ENCODE results near the gene OMP.
A peak's percentile ranks its signal among the peaks of the same experiment; 100 is the strongest.
"Not testable (repeated sequence)": the region's sequence is repeated elsewhere in the genome, so short reads cannot be mapped to it uniquely, and the experiment has no call there.

OMP gene, protein sequence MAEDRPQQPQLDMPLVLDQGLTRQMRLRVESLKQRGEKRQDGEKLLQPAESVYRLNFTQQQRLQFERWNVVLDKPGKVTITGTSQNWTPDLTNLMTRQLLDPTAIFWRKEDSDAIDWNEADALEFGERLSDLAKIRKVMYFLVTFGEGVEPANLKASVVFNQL

DNA sequence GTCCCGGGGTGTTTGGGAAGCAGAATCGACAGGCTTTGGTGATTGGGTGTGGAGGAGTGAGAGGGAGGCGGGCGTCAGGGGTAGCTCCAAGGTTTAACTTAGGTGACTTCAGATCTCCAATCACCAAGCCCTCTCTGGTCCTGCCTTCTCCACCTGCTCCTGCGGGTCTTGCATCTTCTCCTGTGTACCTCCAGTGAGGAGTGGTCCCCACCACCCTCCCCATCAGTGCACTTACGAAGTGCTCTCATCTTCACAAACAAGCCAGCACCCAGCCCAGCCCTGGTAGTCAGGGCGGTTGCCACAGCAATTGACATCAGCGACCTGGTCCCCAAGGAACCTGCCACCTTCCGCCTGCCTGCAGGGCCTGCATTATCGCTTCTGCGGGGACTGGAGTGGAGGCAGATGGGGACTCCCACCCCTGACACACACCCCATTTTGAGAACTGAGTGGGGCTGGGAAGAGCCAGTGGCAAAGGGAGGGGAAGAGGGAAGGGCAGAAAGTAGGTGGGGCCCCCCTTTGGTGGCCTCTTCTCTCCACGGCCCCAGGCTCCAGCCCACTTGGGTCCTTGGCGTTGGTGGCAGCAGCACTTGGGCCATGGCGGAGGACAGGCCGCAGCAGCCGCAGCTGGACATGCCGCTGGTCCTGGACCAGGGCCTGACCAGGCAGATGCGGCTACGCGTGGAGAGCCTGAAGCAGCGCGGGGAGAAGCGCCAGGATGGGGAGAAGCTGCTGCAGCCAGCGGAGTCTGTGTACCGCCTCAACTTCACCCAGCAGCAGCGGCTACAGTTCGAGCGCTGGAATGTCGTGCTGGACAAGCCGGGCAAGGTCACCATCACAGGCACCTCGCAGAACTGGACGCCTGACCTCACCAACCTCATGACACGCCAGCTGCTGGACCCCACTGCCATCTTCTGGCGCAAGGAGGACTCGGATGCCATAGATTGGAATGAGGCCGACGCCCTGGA, at the start of gene OMP:
OMP (plus strand) TSS at position 595 of the 965 bp plus-strand sequence; CDS start at position 595, 0 bp downstream.
- DNase-seq: no peak

DNA sequence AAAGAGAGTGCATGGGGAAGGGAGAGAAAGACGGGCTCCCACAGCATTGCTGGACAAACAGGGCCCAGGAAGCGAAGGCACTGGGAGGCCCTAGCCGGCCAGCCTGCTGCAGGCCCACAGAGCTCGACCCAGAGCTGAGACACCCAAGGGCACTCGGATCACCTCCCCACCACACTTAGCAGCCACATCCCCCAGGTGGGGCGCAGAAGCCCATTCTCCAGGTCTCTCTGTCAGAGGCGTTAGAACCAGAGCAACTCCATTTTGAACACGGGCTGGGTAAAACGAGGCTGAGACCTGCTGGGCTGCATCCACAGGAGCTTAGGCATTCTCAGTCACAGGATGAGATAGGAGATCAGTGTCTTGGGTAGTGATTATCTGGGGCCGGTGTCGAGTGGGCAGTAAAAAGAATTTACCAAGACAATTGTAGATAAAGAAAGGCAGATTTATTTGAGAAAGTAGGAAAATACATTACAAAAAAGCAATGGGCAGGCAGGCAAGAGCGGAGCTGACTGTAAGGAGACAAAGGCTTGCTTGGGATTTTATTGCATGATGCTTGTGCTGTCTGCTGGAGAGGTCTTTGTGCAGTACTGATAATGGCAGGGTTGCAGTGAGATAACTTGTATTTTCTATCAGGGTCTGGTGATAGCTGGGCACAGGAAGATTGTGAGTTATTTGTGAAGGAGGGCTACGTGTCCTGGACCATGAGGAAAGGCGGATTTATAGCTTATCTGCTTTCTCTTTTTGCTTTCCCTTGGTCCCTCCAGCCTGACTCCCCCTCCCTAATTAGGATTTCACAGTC, 49.2 kb upstream of the OMP start:
- no peak for DNase-seq

DNA sequence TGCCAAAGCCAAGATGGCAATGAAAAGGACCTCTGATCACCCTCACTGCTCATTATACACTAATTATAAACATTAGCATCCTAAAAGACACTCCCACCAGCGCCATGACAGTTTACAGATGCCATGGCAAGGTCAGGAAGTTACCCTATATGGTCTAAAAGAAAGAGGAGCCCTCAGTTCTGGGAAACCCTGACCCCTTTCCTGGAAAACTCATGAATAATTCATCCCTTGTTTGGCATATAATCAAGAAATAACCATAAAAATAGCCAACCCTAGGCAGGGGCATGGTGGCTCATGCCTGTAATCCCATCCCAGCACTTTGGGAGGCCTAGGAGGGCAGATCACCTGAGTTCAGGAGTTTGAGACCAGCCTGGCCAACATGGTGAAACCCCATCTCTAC, 48.6 kb upstream of the OMP start:
- no peak for DNase-seq

DNA sequence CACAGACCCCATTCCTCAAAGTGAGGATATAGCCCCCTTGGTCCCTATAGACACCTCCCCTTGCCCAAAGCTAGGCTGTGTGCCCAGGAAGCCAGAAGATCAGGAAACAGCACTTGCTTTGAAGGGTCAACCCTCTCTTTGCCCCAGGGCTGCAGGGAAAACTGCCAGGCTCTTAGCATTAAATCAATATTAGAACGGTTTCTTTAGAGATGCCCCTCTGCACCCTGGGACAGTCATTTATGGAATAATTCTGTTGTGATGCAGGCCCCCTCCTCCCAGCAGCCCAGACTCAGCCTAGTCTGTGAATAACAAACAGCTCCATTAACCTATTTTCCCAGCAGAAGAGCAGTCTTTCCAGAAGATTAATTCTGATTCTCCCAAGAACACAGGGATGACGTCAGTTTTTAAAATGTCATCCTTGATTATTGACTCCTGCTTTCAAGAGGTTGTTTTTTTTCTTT, 47.5 kb upstream of the OMP start:
- DNase-seq: no peak

GRCh38 chr11:77055913-77056312, 46.7 kb upstream of the OMP start:
- DNase-seq: no peak

- DNase-seq: no peak
Measured at GRCh38 chr11:77056814-77057402, 45.7 kb upstream of the OMP start.

DNA sequence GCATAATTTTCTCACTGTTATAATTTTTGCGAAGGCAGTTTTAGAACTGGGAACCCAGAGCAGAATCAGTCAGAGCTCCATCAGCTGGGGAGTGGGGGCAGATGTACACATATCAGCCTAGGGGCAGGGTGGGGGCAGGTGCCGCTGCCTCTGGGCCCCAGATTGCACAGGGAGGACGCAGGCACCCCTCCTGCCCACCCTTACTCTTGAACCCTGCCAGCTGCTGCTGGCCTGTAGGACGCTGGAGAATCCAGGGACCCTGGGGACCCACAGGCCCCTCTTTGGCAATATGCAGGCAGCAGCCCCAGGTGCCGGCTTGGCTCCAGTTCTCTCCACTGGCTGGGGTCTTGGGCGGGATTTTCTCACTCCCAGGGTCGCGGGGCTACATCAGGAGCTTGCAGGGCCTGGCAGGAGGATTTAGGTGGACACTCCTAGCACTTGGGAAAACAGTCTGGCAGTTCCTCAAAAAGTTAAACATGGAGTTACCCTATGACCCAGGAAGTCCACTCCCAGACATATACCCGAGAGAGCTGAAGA, 44.6 kb upstream of the OMP start:
- DNase-seq: no peak

DNA sequence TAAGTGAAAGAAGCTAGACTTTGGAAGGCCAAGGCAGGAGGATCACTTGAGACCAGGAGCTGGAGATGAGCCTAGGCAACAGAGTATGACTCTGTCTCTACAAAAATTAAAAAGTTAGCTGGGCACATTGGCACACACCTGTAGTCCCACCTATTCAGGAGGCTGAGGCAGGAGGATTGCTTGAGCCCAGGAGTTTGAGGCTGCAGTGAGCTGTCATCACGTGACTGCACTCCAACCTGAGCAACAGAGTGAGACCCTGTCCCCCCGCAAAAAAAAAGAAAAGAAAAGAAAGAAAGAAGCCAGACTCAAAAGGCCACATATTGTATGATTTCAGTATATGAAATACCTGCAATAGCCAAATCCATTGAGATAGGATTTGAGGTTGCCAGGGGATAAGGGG, 43.7 kb upstream of the OMP start:
- no peak for DNase-seq

- no peak for DNase-seq
Measured at GRCh38 chr11:77059806-77060205, 42.8 kb upstream of the OMP start.

- no peak for DNase-seq
Measured at GRCh38 chr11:77060234-77060633, 42.4 kb upstream of the OMP start.

DNA sequence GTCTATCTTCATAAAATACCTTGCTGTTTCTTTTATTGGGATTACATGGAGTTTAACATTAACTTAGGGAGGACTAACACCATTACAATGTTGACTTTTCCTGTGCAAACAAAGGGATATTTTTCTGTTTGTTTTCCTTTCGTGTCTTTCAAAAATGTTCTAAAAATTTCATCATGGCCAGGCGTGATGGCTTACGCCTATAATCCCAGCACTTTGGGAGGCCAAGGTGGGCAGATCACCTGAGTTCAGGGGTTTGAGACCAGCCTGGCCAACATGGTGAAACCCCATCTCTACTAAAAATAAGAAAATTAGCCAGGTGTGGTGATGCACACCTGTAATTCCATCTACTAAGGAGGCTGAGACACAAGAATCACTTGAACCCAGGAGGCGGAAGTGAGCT, 41.4 kb upstream of the OMP start:
- DNase-seq: not testable (repeated sequence)

DNA sequence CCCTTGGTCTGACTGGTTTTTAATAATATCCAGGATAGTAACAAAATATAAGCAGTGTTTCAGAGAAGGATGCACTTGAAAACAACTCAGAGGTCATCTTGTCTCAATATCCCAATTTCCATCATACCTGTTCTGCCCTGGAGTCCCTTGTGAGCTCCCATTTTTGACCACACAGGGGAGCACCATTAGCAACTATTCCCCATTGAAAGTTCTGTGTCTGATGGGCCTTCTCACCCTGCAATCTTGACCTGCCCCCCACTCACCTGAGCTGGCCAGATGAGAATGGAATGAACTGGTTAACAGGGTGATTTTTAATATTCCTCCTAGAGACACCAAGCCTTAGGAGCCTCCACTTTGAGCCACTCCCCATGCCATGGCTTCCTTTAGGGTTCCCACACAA, 39.7 kb upstream of the OMP start:
- no peak for DNase-seq

DNA sequence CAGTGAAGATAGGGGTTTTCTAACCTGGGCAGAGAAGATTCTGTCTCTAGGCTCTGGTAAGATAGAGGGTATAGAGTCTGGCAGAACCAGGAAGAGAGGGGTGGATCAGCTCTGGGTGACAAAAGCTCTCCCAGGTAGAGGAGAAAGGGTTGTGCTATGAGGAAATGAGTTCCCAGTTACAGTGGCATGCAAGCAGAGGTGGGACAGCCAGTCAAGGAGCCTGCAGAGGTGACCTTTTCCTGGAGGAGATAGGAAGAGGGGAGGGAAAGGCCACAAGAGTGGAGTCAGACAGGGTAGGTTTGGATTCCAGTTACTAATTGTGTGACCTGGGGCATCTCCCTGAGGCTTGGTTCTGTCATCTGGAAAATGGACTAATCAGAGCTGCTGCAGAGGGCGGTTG, 39.2 kb upstream of the OMP start:
- no peak for DNase-seq

DNA sequence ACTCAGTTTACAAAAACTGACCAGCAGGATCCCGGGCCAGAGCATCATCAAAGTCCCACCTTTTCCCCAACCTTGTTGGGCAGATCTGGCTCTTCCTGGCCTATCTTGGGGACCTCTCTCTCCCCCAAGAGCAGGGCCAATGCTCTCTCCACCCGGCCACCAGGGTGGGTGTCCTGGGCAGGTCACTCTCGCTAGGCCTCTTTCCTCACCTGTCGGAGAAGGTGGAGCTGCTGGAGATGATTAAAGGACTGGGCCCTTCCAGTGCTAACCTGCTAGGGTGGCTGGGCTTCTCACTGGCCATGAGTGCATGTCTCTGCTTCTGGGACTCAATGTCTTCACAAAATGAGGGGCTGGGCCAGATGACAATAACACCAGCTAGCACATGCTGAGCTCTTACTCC, 38.8 kb upstream of the OMP start:
- no peak for DNase-seq

DNA sequence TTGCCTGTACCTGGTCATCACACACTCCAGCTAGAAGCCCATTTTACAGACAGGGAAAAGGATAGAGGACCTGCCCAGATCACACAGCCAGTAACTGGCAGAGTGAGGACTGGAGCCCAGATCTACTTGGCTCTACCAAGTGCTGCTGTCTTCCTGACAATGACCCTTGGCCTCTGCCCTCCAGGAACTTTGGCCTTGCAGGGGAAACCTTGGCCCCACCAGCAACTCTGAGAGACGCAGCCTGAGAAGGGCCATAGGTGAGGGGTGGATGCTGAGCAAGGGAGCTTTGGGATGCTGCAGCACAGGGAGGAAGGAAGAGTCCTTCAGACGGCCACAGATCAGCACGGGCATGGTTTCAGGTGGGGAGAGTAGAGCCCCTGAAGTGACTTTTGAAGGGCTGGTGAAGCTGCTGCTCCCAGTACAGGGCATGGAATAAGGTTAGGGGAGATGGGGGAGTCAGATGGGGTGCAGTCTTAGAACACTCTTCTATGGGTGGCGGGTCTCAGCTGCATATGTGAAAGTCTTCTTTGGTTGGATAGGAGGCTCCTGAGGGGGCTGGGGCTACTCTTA, 37.9 kb upstream of the OMP start:
- no peak for DNase-seq

DNA sequence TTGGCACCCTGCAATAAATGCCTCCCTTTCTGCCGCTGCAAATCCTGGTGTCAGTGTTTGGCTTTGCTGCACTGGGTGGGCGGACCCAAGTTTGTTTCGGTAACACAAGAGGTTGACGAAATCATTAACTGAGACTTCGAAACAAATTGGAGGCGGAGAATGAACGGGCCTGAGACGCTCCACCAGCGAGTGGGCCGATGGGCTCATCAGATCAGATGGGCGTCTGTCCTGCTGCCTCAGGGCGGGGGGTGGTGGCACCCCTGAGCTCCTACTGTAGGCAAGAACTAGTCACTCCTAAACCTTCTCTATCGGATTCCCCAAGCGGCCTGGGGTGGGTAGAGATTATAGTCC, 36.8 kb upstream of the OMP start:
- DNase-seq: no peak

GRCh38 chr11:77066229-77067042, 36.2 kb upstream of the OMP start, which contains the start of gene CAPN5:
TSS of gene CAPN5 (plus strand) at chr11:77066971. CDS start at chr11:77084887, 17,916 bp downstream.
- peak; percentile 83 for DNase-seq

DNA sequence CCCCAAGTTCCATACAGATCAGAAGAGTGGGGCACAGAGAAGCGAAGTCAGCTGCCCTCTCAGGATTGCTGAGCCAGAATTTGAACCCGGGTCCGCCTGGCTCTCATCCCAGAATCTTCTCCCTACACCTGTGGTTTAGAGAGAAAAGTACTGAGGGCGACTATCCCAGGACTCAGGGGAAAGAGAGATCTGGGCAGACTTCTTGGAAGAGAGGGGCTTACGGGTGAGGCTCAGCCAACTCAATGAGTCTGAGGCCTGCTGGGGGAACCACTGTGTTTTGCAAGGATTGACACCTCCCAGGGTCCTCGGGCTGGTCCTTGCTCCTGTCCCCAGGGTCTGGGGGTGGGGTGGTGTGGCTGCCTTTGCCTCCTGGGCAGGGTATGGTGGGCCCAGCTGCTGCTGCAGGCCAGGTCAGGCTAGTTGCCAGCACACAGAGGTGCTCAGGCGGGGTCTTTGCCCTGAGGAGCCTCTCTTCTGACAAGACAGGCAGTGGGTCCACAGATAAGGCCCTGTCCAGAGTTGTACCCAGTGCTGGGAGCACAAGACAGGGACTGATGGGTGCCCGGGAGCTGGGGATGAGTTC, 34.7 kb upstream of the OMP start:
- DNase-seq: no peak

GRCh38 chr11:77068457-77069335, 33.9 kb upstream of the OMP start:
- no peak for DNase-seq

DNA sequence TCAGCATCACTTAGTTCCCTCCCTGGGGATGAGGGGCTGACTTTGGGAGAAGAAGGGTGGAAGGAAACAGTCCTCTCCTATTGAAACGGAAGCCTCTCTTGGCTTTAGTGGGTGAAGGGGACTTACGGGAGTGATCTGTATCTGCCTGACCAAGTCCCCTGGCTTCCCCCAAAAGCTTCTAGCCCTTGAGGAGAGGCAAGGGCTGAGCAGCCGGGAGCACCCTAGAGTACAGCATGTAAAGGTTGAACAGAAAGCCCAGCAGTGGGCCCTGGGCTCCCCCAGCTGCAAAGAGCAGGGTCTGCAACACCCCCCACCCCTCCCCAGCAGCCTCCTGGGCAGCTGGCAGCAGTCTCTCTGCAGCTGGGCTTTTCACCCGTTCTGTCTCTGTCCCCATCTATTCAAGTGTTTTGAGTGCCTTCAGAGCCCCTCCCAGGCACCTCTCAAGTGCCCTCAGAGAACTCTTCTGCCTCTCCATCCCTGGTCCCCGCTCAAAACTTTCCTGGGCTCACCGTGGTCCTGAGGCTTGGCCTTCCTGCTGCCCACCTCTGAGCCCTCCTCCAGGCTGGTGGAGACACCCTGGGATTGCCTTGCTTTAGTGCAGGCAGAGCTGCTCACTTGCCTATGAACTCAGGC, 33.2 kb upstream of the OMP start:
- no peak for DNase-seq

Data from stimulated activated naive CD4-positive, alpha-beta T cell treated with Interleukin-2 at 50 U/mL for 16 hours (primary cell).